Measurements from ENCODE around the gene SEMA4G.

The SEMA4G gene

GRCh38 chr10:100939763-100940344, 29.4 kb upstream of the SEMA4G start:
- TF ChIP-seq, protein P1, sequence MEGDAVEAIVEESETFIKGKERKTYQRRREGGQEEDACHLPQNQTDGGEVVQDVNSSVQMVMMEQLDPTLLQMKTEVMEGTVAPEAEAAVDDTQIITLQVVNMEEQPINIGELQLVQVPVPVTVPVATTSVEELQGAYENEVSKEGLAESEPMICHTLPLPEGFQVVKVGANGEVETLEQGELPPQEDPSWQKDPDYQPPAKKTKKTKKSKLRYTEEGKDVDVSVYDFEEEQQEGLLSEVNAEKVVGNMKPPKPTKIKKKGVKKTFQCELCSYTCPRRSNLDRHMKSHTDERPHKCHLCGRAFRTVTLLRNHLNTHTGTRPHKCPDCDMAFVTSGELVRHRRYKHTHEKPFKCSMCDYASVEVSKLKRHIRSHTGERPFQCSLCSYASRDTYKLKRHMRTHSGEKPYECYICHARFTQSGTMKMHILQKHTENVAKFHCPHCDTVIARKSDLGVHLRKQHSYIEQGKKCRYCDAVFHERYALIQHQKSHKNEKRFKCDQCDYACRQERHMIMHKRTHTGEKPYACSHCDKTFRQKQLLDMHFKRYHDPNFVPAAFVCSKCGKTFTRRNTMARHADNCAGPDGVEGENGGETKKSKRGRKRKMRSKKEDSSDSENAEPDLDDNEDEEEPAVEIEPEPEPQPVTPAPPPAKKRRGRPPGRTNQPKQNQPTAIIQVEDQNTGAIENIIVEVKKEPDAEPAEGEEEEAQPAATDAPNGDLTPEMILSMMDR (IDR thresholded peaks at IDR 0.05; ENCODE audit: low read depth, low read length, missing control alignments), result no peak
- H3K4me3 ChIP-seq (ENCODE audit: low read depth, low read length), result no peak overlapping the region
- DNase-seq (ENCODE audit: low read depth), result no peak

- H3K4me3 ChIP-seq (ENCODE audit: low read depth, low read length), result no peak overlapping the region
- no peak for DNase-seq (ENCODE audit: low read depth)
- TF ChIP-seq, protein P1 (IDR thresholded peaks at IDR 0.05; ENCODE audit: low read depth, low read length, missing control alignments), result no peak
These were observed 27.1 kb upstream of the SEMA4G start for GRCh38 chr10:100942229-100942628.

- TF ChIP-seq, protein P1 (IDR thresholded peaks at IDR 0.05; ENCODE audit: low read depth, low read length, missing control alignments), result no peak
- H3K4me3 ChIP-seq (ENCODE audit: low read depth, low read length), result no peak overlapping the region
- no peak for DNase-seq (ENCODE audit: low read depth)
These were observed 25.8 kb upstream of the SEMA4G start for GRCh38 chr10:100943508-100943907.

DNA sequence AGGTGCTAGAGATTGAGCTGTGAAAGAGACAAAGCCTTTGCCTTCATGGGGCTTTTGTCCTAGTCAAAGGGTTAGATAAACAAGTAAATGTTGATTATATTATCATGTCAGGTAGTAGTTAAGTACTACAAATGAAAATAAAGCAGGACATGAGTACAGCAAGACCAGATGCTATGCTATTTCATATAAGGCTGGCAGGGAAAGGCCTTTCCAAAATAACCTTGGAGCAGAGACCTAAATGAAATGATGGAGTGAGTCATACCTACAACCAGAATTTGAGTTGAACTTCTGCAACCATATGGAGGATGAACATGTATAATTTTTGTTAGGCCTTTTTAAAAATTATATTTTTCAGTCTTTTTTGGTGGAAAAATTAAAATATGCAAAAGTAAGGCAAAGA, 23.6 kb upstream of the SEMA4G start:
- no peak overlapping the region for H3K4me3 ChIP-seq (ENCODE audit: low read depth, low read length)
- TF ChIP-seq, protein P1 (IDR thresholded peaks at IDR 0.05; ENCODE audit: low read depth, low read length, missing control alignments), result no peak
- no peak for DNase-seq (ENCODE audit: low read depth)

DNA sequence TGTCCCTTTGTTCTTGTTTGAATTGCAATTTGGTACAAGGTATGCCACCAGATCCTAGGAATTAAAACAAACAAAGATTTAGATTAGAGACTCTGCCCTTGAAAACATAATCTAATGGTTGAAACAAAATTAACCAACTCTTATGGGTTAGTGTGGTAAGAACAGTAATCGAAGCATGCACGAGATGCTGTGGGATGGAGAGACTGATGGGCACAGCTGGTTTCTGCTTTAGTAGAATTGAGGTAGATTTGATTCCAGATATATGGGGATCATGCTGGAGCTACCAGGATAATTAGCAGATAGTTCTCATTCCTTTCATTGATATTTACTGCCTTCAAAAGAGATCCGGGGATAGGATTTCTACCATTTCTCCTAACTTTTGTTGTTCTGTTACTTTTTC, 20.4 kb upstream of the SEMA4G start:
- no peak for DNase-seq (ENCODE audit: low read depth)
- TF ChIP-seq, protein P1 (IDR thresholded peaks at IDR 0.05; ENCODE audit: low read depth, low read length, missing control alignments), result no peak
- H3K4me3 ChIP-seq (ENCODE audit: low read depth, low read length), result no peak overlapping the region

GRCh38 chr10:100960251-100960650, 9.1 kb upstream of the SEMA4G start:
- TF ChIP-seq, protein P1 (IDR thresholded peaks at IDR 0.05; ENCODE audit: low read depth, low read length, missing control alignments), result no peak
- H3K4me3 ChIP-seq (ENCODE audit: low read depth, low read length), result no peak overlapping the region
- DNase-seq (ENCODE audit: low read depth), result no peak

DNA sequence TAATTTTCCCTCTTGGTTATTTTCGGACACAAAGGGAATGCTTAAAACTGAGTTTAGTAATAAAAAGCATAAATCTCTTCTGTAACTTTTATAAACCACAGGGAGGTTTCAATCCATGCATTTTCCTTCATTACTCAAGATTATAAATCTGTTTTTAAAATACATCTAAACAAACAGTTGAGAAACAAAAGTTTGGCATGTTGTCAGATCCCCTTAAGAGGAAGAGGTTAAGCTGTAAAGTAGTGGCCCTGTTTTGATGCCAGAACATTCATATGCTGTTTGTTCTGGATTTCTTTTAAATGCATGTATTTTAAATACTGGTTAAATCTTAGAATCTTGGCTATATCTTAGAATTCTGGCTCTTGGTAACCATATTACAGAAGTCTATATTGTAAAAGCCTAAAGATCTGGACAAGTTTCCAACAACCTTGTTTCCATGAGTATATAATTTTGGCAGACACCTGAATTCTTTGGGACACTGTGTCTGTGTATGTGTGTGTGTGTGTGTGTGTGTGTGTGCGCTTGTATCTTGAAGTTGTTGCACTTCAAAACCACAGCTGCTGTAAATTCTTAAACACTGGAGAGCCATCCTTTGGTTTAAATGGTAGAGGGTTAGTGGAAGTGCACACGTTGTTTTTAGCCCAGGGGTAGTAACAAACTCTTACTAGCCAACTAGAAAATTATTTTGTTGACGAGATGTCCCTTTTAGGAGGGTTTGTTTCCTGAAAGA, 6.8 kb upstream of the SEMA4G start:
- TF ChIP-seq, protein P1 (IDR thresholded peaks at IDR 0.05; ENCODE audit: low read depth, low read length, missing control alignments), result no peak

More for the DNA sequence above, 6.8 kb upstream of the SEMA4G start:
- no peak overlapping the region for H3K4me3 ChIP-seq (ENCODE audit: low read depth, low read length)
- DNase-seq (ENCODE audit: low read depth), result no peak

All from GM12864 (cell line).